ENCODE results near the gene TMEM52. TPM values are rescaled to one million over a fixed set of nuclear protein-coding genes. Genes with fewer than 3 reads are reported as not detected.

The TMEM52 gene
- total RNA-seq, 2 donors from 2014 or later = 6.0 to 6.3 TPM

- WGBS, 2 experiments (ENCODE audit: insufficient coverage in 1 of 2, insufficient read length in 1 of 2) = 20 to 26% methylated on average over 14 to 23 of the region's 23 CpGs
- H3K27me3 Mint-ChIP-seq (ENCODE audit: insufficient read depth) = no peaks in the 10 kb centered on the region
- H3K9me3 Mint-ChIP-seq = peaks cover under 1% of the 10 kb centered on the region
- Histone ChIP-seq H3K27me3 (ENCODE audit: control insufficient read depth, insufficient read depth, low read length, poor library complexity, severe bottlenecking) (no peaks in the 10 kb centered on the region), H3K9ac (ENCODE audit: extremely low read depth, low read length, poor library complexity, severe bottlenecking) (no peak overlapping the region), H3K4me1 (ENCODE audit: control insufficient read depth, insufficient read depth, low read length) (no peaks in the 10 kb centered on the region), H3K9me3 (ENCODE audit: control insufficient read depth, low read length) (no peaks in the 10 kb centered on the region), H3K36me3 (ENCODE audit: control insufficient read depth, insufficient read depth, low read length) (no peaks in the 10 kb centered on the region), H3K27ac (ENCODE audit: low read depth, low read length) (no peak overlapping the region), H3K4me3 (ENCODE audit: low read length) (no peak overlapping the region)
- TF ChIP-seq, protein P1, sequence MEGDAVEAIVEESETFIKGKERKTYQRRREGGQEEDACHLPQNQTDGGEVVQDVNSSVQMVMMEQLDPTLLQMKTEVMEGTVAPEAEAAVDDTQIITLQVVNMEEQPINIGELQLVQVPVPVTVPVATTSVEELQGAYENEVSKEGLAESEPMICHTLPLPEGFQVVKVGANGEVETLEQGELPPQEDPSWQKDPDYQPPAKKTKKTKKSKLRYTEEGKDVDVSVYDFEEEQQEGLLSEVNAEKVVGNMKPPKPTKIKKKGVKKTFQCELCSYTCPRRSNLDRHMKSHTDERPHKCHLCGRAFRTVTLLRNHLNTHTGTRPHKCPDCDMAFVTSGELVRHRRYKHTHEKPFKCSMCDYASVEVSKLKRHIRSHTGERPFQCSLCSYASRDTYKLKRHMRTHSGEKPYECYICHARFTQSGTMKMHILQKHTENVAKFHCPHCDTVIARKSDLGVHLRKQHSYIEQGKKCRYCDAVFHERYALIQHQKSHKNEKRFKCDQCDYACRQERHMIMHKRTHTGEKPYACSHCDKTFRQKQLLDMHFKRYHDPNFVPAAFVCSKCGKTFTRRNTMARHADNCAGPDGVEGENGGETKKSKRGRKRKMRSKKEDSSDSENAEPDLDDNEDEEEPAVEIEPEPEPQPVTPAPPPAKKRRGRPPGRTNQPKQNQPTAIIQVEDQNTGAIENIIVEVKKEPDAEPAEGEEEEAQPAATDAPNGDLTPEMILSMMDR (conservative IDR thresholded peaks at IDR 0.05) = peak; percentile 97
- peak; percentile 98 for DNase-seq
- peak overlapping the region; percentile 64 for H3K27ac Mint-ChIP-seq
- H3K36me3 Mint-ChIP-seq (ENCODE audit: low read depth) = no peaks in the 10 kb centered on the region
- H3K4me1 Mint-ChIP-seq = peaks cover 11% of the 10 kb centered on the region
- peak overlapping the region; percentile 7 for H3K4me3 Mint-ChIP-seq
Measured at GRCh38 chr1:1959840-1960479, 40.9 kb upstream of the TMEM52 start.

- Histone ChIP-seq H3K27me3 (ENCODE audit: control insufficient read depth, insufficient read depth, low read length, poor library complexity, severe bottlenecking) (no peaks in the 10 kb centered on the region), H3K36me3 (ENCODE audit: control insufficient read depth, insufficient read depth, low read length) (no peaks in the 10 kb centered on the region), H3K4me1 (ENCODE audit: control insufficient read depth, insufficient read depth, low read length) (no peaks in the 10 kb centered on the region), H3K27ac (ENCODE audit: low read depth, low read length) (no peak overlapping the region), H3K9me3 (ENCODE audit: control insufficient read depth, low read length) (no peaks in the 10 kb centered on the region), H3K4me3 (ENCODE audit: low read length) (no peak overlapping the region), H3K9ac (ENCODE audit: extremely low read depth, low read length, poor library complexity, severe bottlenecking) (no peak overlapping the region)
- Mint-ChIP-seq H3K27ac (peak overlapping the region; percentile 14), H3K27me3 (ENCODE audit: insufficient read depth) (no peaks in the 10 kb centered on the region), H3K4me3 (peak overlapping the region; percentile 7), H3K9me3 (peaks cover 2% of the 10 kb centered on the region), H3K36me3 (ENCODE audit: low read depth) (no peaks in the 10 kb centered on the region), H3K4me1 (peaks cover 11% of the 10 kb centered on the region)
- DNase-seq = no peak
- 87 to 91% methylated on average over 4 to 12 of the region's 12 CpGs for WGBS, 2 experiments (ENCODE audit: insufficient coverage in 1 of 2, insufficient read length in 1 of 2)
- TF ChIP-seq, protein P1 (conservative IDR thresholded peaks at IDR 0.05) = no peak
Measured at GRCh38 chr1:1959459-1959839, 40.4 kb upstream of the TMEM52 start.

GRCh38 chr1:1958071-1958541 lies 39.0 kb upstream of the TMEM52 start:
- H3K27ac ChIP-seq (ENCODE audit: low read depth, low read length) = no peak overlapping the region
- H3K9me3 ChIP-seq (ENCODE audit: control insufficient read depth, low read length) = no peaks in the 10 kb centered on the region
- DNase-seq = no peak
- TF ChIP-seq, protein P1 (conservative IDR thresholded peaks at IDR 0.05) = no peak
- 93 to 95% methylated on average over 22 to 29 of the region's 29 CpGs for WGBS, 2 experiments (ENCODE audit: insufficient coverage in 1 of 2, insufficient read length in 1 of 2)
- no peak overlapping the region for H3K9ac ChIP-seq (ENCODE audit: extremely low read depth, low read length, poor library complexity, severe bottlenecking)
- H3K4me3 ChIP-seq (ENCODE audit: low read length) = no peak overlapping the region
- Mint-ChIP-seq H3K4me1 (peaks cover 11% of the 10 kb centered on the region), H3K36me3 (ENCODE audit: low read depth) (no peaks in the 10 kb centered on the region), H3K9me3 (peaks cover 2% of the 10 kb centered on the region), H3K4me3 (no peak overlapping the region), H3K27me3 (ENCODE audit: insufficient read depth) (no peaks in the 10 kb centered on the region), H3K27ac (no peak overlapping the region)
- H3K27me3 ChIP-seq (ENCODE audit: control insufficient read depth, insufficient read depth, low read length, poor library complexity, severe bottlenecking) = no peaks in the 10 kb centered on the region
- H3K36me3 ChIP-seq (ENCODE audit: control insufficient read depth, insufficient read depth, low read length) = no peaks in the 10 kb centered on the region
- no peaks in the 10 kb centered on the region for H3K4me1 ChIP-seq (ENCODE audit: control insufficient read depth, insufficient read depth, low read length)
